Transverse colon (tissue), 4 donors: ENCODE measurements around the gene MAGI1. TPM values are rescaled to one million over a fixed set of nuclear protein-coding genes. Genes with fewer than 3 reads are reported as not detected.

Experiments used
- DNase-seq: peaks from one replicate; pipeline ENCODE4 v3.0.0-alpha.2; 2019
- H3K27ac ChIP-seq, 4 donors: fragments of 200-600 bp; sonication (generic); 2 replicates each; pipeline ENCODE4 v1.5.1; 2016 to 2018; ENCODE audit warnings: inconsistent platforms in 4 of 4
- H3K27me3 ChIP-seq: fragments of 200-600 bp; sonication (generic); 2 replicates; pipeline ENCODE4 v1.5.1; 2017; ENCODE audit warnings: inconsistent platforms
- H3K36me3 ChIP-seq, 4 donors: fragments of 200-600 bp; sonication (generic); 2 replicates each; pipeline ENCODE4 v1.5.1; 2017 to 2019; ENCODE audit warnings: inconsistent platforms in 4 of 4
- H3K4me1 ChIP-seq, 4 donors: fragments of 200-600 bp; sonication (generic); 2 replicates each; pipeline ENCODE4 v1.5.1; 2017 to 2020; ENCODE audit warnings: inconsistent platforms in 4 of 4
- H3K4me3 ChIP-seq, 4 donors: fragments of 200-600 bp; sonication (generic); 1 replicate in 1 of 4; 2 replicates in 3 of 4; pipeline versions ENCODE4 v1.5.1 to v1.6.1; 2017 to 2019; ENCODE audit warnings: inconsistent platforms in 4 of 4
- H3K9me3 ChIP-seq, 2 donors: fragments of 200-600 bp; sonication (generic); 2 replicates each; pipeline ENCODE4 v1.5.1; 2017 to 2019; ENCODE audit warnings: inconsistent platforms in 2 of 2
- EP300 ChIP-seq: sonication (generic); formaldehyde crosslinking; IDR thresholded peaks from one replicate; pipeline ENCODE4 v1.6.1; 2017; ENCODE audit warnings: antibody characterized with exemption, low read depth
- POLR2A ChIP-seq: fragments of 450-650 bp; IDR thresholded peaks from one replicate; pipeline ENCODE4 v1.6.1; 2016; ENCODE audit warnings: antibody characterized with exemption, mild to moderate bottlenecking, moderate library complexity
- POLR2AphosphoS5 ChIP-seq, 3 donors: sonication (generic); formaldehyde crosslinking; IDR thresholded peaks; one replicate each; pipeline ENCODE4 v1.6.1; 2016; ENCODE audit warnings: antibody characterized with exemption in 3 of 3
- WGBS, 2 donors: methylation state at CpG; one replicate each; pipeline ENCODE4 v1.1.5; 2018; ENCODE audit warnings: low coverage in 1 of 2; 5-methylcytosine and 5-hydroxymethylcytosine counted together
- in situ Hi-C, 4 donors: fragments of 200-750 bp; cut with MboI; loops; one replicate each; pipeline versions ENCODE4 v1.15.0 to v1.15.1; 2017; ENCODE audit warnings: low sequenced_read_pairs in 3 of 4, low pct_ligation_motif_present in 1 of 4, low pct_unique_long_range_greater_than_20kb in 1 of 4
- intact Hi-C: fragments of 100-400 bp; cut with DNase I; formaldehyde crosslinking; loops from one replicate; pipeline ENCODE4 v1.15.1; 2023; ENCODE audit warnings: low total_unique reads
- total RNA-seq, 4 donors: library from RNA; depleted of rRNA; stranded (reverse); fragments of >200 nt; gene quantifications; one replicate each; pipeline ENCODE4 v1.1.0, GENCODE V29; 2016
- TF ChIP-seq, protein P1 (sequence below), 5 experiments: fragments of 200-600 bp in 3 of 5; fragments of 450-650 bp in 2 of 5; sonication (generic) in 3 of 5; IDR thresholded peaks; 1 replicate in 2 of 5; 2 replicates in 3 of 5; pipeline ENCODE4 v1.5.1; 2016 to 2017; ENCODE audit warnings: antibody characterized with exemption in 5 of 5, inconsistent platforms in 3 of 5, mild to moderate bottlenecking in 2 of 5, moderate library complexity in 1 of 5

MAGI1 gene
- total RNA-seq, 4 donors from 2014 or later: 50.8 to 190 (median 67.4) TPM

DNA sequence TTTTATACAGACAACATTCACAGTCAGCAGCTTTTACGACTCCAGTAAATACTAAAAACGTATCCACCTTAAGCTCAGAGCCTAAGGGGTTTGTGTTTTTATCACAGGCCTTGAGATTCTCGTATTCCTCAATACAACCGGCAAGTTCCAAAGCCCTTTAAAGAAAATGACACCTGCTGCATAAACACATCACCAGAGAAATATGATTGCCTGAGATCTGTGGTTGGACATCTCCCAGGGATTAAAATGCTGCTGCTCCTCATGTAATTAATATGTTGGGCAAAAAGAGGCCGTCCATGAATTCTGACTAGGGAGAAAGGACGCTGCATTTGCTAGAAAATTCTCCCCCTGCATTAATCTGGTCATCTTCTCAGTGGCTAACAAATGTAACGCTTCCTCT lies 544.8 kb downstream of the MAGI1 start:
- peaks cover 0 to 12% (median 0%) of the 10 kb centered on the region in 4 donors for H3K4me1 ChIP-seq
- H3K4me3 ChIP-seq: no peak overlapping the region
- no peaks in the 10 kb centered on the region for H3K36me3 ChIP-seq
- no peak for DNase-seq
- 36 to 56% methylated on average over 4 to 7 of the region's 7 CpGs for WGBS, 2 donors
- H3K27ac ChIP-seq: peak overlapping the region in 1 of 4 donors; percentile 12
- H3K9me3 ChIP-seq: no peaks in the 10 kb centered on the region
- in situ Hi-C loops: no loop called here
- no peak for TF ChIP-seq EP300
- no peak for TF ChIP-seq POLR2AphosphoS5 (IDR thresholded peaks at IDR 0.05)
- TF ChIP-seq, protein P1, sequence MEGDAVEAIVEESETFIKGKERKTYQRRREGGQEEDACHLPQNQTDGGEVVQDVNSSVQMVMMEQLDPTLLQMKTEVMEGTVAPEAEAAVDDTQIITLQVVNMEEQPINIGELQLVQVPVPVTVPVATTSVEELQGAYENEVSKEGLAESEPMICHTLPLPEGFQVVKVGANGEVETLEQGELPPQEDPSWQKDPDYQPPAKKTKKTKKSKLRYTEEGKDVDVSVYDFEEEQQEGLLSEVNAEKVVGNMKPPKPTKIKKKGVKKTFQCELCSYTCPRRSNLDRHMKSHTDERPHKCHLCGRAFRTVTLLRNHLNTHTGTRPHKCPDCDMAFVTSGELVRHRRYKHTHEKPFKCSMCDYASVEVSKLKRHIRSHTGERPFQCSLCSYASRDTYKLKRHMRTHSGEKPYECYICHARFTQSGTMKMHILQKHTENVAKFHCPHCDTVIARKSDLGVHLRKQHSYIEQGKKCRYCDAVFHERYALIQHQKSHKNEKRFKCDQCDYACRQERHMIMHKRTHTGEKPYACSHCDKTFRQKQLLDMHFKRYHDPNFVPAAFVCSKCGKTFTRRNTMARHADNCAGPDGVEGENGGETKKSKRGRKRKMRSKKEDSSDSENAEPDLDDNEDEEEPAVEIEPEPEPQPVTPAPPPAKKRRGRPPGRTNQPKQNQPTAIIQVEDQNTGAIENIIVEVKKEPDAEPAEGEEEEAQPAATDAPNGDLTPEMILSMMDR (IDR thresholded peaks at IDR 0.05): no peak
- TF ChIP-seq POLR2A: no peak
- H3K27me3 ChIP-seq: no peaks in the 10 kb centered on the region
- intact Hi-C loops: no loop called here

DNA sequence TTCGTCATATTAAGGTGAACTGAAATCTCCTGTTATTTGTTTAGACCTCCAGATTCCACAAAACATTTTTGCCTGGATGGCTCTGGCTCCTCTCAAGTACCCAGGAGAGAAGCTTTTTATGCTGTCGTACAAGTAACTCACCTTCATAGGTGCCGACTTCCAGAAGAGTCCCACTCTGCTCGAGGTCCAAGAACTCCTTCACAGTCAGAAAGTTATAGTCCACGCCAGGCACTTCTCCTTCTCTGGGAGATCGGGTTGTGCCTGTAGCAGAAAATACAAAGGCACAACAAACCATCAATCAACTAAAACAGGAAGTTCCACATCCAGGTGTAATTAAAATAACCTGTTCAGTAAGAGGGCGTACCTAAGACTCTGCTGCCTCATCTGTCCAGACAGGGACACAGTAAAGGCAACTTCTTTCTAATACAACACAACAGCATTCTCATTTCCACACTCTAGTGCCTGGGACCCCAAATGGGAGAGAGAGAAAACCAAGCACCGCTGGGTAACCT lies 545.3 kb downstream of the MAGI1 start:
- no peak for TF ChIP-seq EP300
- no peak for TF ChIP-seq POLR2AphosphoS5 (IDR thresholded peaks at IDR 0.05)
- TF ChIP-seq POLR2A: no peak
- TF ChIP-seq, protein P1 (IDR thresholded peaks at IDR 0.05): no peak
- H3K36me3 ChIP-seq: no peaks in the 10 kb centered on the region
- H3K4me3 ChIP-seq: no peak overlapping the region
- H3K27me3 ChIP-seq: no peaks in the 10 kb centered on the region
- H3K4me1 ChIP-seq: peaks cover 0 to 12% (median 0%) of the 10 kb centered on the region in 4 donors
- intact Hi-C loops (no loop called here), in situ Hi-C loops (no loop called here)
- 52 to 72% methylated on average over 5 to 8 of the region's 8 CpGs for WGBS, 2 donors
- H3K9me3 ChIP-seq: no peaks in the 10 kb centered on the region
- no peak for DNase-seq
- H3K27ac ChIP-seq: no peak overlapping the region

DNA sequence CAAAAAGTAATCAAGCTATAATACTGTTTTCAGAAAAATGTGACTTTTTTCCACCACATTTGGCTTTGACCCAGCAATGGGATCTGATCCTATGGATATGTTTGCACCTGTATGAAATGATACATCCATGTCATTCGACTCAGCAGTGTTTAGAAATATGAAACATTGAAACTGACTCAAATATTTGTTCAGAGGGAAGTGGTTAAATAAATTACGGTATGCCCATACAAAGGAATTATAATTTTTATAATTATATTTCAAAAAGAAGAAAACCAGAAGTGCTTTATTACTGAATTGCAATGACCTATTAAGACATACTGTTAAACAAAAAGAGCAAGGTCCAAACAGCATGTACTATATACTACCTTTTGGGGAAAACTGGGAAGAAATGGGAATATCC lies 546.5 kb downstream of the MAGI1 start:
- H3K4me3 ChIP-seq: no peak overlapping the region
- in situ Hi-C loops: no loop called here
- H3K4me1 ChIP-seq: peaks cover 0 to 12% (median 0%) of the 10 kb centered on the region in 4 donors
- 84 to 90% methylated on average over 2 of the region's 2 CpGs for WGBS, 2 donors
- no peaks in the 10 kb centered on the region for H3K9me3 ChIP-seq
- no peaks in the 10 kb centered on the region for H3K27me3 ChIP-seq
- intact Hi-C loops: no loop called here
- no peak overlapping the region for H3K27ac ChIP-seq
- TF ChIP-seq, protein P1 (IDR thresholded peaks at IDR 0.05): no peak
- TF ChIP-seq EP300 (no peak), POLR2A (no peak), POLR2AphosphoS5 (IDR thresholded peaks at IDR 0.05) (no peak)
- H3K36me3 ChIP-seq: no peaks in the 10 kb centered on the region
- no peak for DNase-seq

DNA sequence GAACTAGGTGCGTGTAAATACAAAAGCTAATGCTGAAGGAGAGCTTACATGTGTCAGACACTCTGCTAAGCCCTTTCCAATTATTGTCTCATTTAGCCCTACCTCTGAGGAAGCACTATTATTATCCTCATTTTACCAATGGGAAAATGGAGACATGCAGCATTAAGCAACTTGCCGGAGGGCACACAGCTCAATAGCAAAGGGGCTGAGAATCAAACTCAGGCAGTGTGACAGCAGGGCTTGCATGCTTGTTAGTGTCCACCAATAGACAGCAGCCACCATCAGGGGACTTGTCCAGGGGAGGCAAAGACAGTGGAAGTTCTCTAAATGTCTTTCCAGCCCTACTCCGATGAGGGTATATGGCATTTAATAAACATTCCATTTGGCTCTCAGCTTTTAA lies 548.6 kb downstream of the MAGI1 start:
- no peak for TF ChIP-seq POLR2A
- in situ Hi-C loops (no loop called here), intact Hi-C loops (no loop called here)
- DNase-seq: no peak
- 90% methylated on average over 2 to 3 of the region's 3 CpGs for WGBS, 2 donors
- H3K36me3 ChIP-seq: no peaks in the 10 kb centered on the region
- no peaks in the 10 kb centered on the region for H3K27me3 ChIP-seq
- no peaks in the 10 kb centered on the region for H3K9me3 ChIP-seq
- H3K27ac ChIP-seq: no peak overlapping the region
- no peak overlapping the region for H3K4me3 ChIP-seq
- H3K4me1 ChIP-seq: peaks cover 0 to 26% (median 6%) of the 10 kb centered on the region in 4 donors

DNA sequence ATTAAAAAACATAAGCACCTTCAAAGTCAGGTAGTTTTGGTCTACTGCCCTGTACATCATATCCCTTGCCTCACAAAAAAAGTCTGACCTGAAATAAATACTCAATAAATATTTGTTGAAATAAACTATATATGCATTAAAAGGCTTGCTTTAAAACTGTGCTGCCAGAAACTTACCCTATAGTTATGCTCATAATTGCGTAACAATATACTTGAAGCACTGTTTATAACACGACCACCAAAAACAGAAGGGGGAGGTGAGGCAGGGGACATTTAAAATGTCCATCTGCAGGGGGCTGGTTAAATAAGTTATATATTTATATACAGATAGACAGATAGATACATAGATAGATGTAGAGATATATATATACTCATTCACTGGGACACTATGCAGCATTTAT lies 549.5 kb downstream of the MAGI1 start:
- Histone ChIP-seq H3K9me3 (no peaks in the 10 kb centered on the region), H3K36me3 (no peaks in the 10 kb centered on the region), H3K27me3 (no peaks in the 10 kb centered on the region), H3K4me1 (peaks cover 0 to 35% (median 13%) of the 10 kb centered on the region in 4 donors), H3K27ac (no peak overlapping the region), H3K4me3 (no peak overlapping the region)
- in situ Hi-C loops (no loop called here), intact Hi-C loops (no loop called here)
- 91 to 92% methylated on average over 2 of the region's 2 CpGs for WGBS, 2 donors
- TF ChIP-seq POLR2A (no peak), POLR2AphosphoS5 (IDR thresholded peaks at IDR 0.05) (no peak), EP300 (no peak)
- TF ChIP-seq, protein P1 (IDR thresholded peaks at IDR 0.05): no peak
- DNase-seq: no peak
